Heart right ventricle (tissue), 16 donors: Measurements from ENCODE around the gene RYR1. TPM values are rescaled to one million over a fixed set of nuclear protein-coding genes. Genes with fewer than 3 reads are reported as not detected.

Experiments
- ATAC-seq, 8 donors: fragments of 200-7000 bp; cut with Tn5 transposase; one replicate each; pipeline ENCODE4 v1.9.1; 2020; ENCODE audit warnings: mild to moderate bottlenecking in 8 of 8, moderate library complexity in 8 of 8, moderate number of reproducible peaks in 1 of 8
- DNase-seq, 2 donors: peaks; one replicate each; pipeline ENCODE4 v3.0.0-alpha.2; 2020
- H3K27ac ChIP-seq, 10 donors: fragments of 200-600 bp; sonication (generic) in 2 of 10; one replicate each; pipeline versions ENCODE4 v1.5.0 to v1.8.0; 2020 to 2022; ENCODE audit warnings: mild to moderate bottlenecking in 3 of 10
- H3K27me3 ChIP-seq, 7 donors: fragments of 200-600 bp; one replicate each; pipeline ENCODE4 v1.8.0; 2021 to 2022; ENCODE audit warnings: mild to moderate bottlenecking in 2 of 7
- H3K36me3 ChIP-seq, 9 donors: fragments of 200-600 bp; sonication (generic) in 1 of 9; one replicate each; pipeline versions ENCODE4 v1.5.0 to v1.8.0; 2020 to 2022; ENCODE audit warnings: mild to moderate bottlenecking in 2 of 9
- H3K4me1 ChIP-seq, 9 donors: fragments of 200-600 bp; sonication (generic) in 1 of 9; one replicate each; pipeline versions ENCODE4 v1.5.0 to v1.8.0; 2020 to 2022; ENCODE audit warnings: mild to moderate bottlenecking in 4 of 9
- H3K4me3 ChIP-seq, 10 donors: fragments of 200-600 bp; sonication (generic) in 2 of 10; one replicate each; pipeline versions ENCODE4 v1.5.0 to v1.8.0; 2020 to 2022; ENCODE audit warnings: mild to moderate bottlenecking in 7 of 10, moderate library complexity in 2 of 10
- H3K9me3 ChIP-seq, 11 donors: fragments of 200-600 bp in 10 of 11; sonication (generic) in 2 of 11; one replicate each; pipeline versions ENCODE4 v1.5.0 to v1.8.0; 2013 to 2022; ENCODE audit warnings: mild to moderate bottlenecking in 2 of 11, control low read depth in 1 of 11, moderate library complexity in 1 of 11
- WGBS, 2 donors: extraction: QIAGEN DNeasy Blood & Tissue Kit; methylation state at CpG; one replicate each; pipeline ENCODE4 v1.1.7; 2013; ENCODE audit warnings: inconsistent platforms in 1 of 2; 5-methylcytosine and 5-hydroxymethylcytosine counted together
- intact Hi-C, 10 donors: fragments of 100-400 bp; cut with DNase I; formaldehyde crosslinking; loops; one replicate each; pipeline versions ENCODE4 v1.11.1 to v1.14.2; 2022
- polyA plus RNA-seq, 2 donors: library from polyadenylated mRNA; stranded (reverse); fragments of 200-250 nt; gene quantifications; one replicate each; pipeline ENCODE4 v1.2.3, GENCODE V29; 2013
- total RNA-seq, 10 donors: library from RNA; stranded (reverse); fragmentation: NEBNext Ultra II Directional in 3 of 10; extraction: Animal tissue kit (Norgen Biotek cat#: 25700) in 3 of 10; gene quantifications; one replicate each; pipeline versions ENCODE4 v1.2.1 to v1.2.4, GENCODE V29; 2021 to 2023
- TF ChIP-seq, protein P1 (sequence below), 9 donors: fragments of 200-600 bp; sonication (generic) in 2 of 9; IDR thresholded peaks; one replicate each; pipeline versions ENCODE4 v1.5.0 to v1.8.0; 2021 to 2022; ENCODE audit warnings: antibody characterized with exemption in 9 of 9, mild to moderate bottlenecking in 5 of 9, moderate library complexity in 1 of 9
- donor health status: Arrhythmogenic right ventricular cardiomyopathy.
- donor health status: ischemic (EF 13 %, LVEDD 7.1; RV severe dilation, severe dysfunction).
- donor health status: healthy with polysubstance abuse.
- donor health status: DM: no; HTN: yes; CAD: no.
- donor health status: DM: no; HTN: no; CAD: no.
- donor health status: ischemic (EF 25% LVEDD 6.9; RV normal size, moderate dysfunction).
- donor health status: ischemic (EF 25% LVEDD 5.7; RV mildly dilated, moderate dysfunction).
- donor health status: healthy.
- donor health status: DM: yes; HTN: yes; CAD: no.
- donor health status: Ischemic cardiomyopathy.
- donor health status: ischemic (EF 35%, LVEDD 5.7; RV mildly dilated, moderate dysfunction).
- donor health status: nonischemic (EF 11% LVEDD 7.7; RV severe dilation, severe dysfunction).
- donor health status: DM: yes; HTN: yes; CAD: no.
- donor health status: PGD.
- donor health status: ischemic (EF 29% LVEDD 5.4; RV normal size, mild dysfunction).
- donor health status: nonischemic (EF 23%, LVEDD 6.1; RV moderate dilation, normal function).

RYR1 gene
- total and polyA plus RNA-seq, 12 donors, result 0.20 to 1.7 (median 0.74) TPM

DNA sequence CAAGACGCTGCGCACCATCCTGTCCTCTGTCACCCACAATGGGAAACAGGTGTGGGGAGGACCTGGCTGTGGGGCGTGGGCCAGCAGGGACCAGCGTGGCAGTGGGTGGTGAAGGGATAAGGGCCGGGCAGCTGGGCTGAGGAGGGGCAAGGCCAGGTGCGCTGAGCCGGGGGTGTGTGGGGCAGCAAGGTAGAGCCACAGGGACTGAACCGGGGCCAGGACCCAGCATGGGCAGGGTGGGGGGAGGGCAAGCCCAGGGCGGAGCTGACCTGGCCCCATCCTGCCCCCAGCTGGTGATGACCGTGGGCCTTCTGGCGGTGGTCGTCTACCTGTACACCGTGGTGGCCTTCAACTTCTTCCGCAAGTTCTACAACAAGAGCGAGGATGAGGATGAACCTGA is 146.6 kb downstream of the RYR1 start:
- no peak overlapping the region for H3K27ac ChIP-seq
- intact Hi-C loops, result no loop called here
- 90 to 91% methylated on average over 15 of the region's 15 CpGs for WGBS, 2 donors
- no peaks in the 10 kb centered on the region for H3K9me3 ChIP-seq
- no peak overlapping the region for H3K4me3 ChIP-seq
- H3K27me3 ChIP-seq, result no peaks in the 10 kb centered on the region
- ATAC-seq (no peak), DNase-seq (no peak)
- TF ChIP-seq, protein P1, sequence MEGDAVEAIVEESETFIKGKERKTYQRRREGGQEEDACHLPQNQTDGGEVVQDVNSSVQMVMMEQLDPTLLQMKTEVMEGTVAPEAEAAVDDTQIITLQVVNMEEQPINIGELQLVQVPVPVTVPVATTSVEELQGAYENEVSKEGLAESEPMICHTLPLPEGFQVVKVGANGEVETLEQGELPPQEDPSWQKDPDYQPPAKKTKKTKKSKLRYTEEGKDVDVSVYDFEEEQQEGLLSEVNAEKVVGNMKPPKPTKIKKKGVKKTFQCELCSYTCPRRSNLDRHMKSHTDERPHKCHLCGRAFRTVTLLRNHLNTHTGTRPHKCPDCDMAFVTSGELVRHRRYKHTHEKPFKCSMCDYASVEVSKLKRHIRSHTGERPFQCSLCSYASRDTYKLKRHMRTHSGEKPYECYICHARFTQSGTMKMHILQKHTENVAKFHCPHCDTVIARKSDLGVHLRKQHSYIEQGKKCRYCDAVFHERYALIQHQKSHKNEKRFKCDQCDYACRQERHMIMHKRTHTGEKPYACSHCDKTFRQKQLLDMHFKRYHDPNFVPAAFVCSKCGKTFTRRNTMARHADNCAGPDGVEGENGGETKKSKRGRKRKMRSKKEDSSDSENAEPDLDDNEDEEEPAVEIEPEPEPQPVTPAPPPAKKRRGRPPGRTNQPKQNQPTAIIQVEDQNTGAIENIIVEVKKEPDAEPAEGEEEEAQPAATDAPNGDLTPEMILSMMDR (IDR thresholded peaks at IDR 0.05), result no peak
- H3K4me1 ChIP-seq, result no peaks in the 10 kb centered on the region
- H3K36me3 ChIP-seq, result no peaks in the 10 kb centered on the region

DNA sequence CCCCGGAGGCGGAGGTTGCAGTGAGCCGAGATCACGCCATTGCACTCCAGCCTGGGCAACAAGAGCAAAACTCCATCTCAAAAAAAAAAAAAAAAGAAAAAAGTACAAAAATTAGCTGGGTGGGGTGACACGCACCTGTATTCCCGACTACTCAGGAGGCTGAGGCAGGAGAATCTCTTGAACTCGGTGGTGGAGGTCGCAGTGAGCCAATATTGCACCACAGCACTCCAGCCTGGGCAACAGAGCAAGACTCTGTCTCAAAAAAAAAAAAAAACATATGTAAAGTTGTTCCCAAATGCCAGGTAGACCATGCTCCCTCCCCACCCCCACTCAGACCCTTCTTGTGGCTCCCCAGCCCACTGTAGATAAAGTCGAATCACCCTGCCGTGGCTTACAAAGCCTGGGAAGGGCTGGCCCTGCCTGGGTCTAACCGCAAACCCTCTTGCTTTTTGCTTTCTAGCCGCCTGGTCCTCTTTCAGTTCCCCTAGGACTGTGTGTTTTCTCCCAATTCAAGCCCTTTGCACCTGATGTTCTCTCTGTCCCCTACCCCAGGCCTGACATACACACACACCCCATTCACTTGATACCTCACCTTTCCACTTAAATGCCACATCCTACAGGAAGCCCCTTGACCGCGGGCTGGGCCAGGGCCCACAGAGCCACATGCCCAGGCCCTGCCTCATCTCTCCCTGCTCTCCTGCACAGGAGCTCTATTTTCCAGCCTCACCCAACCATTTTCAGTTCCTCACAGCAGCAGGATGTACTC is 149.9 kb downstream of the RYR1 start:
- ATAC-seq (no peak), DNase-seq (no peak)
- Histone ChIP-seq H3K27me3 (no peaks in the 10 kb centered on the region), H3K27ac (no peak overlapping the region), H3K36me3 (peaks cover 0 to 9% (median 0%) of the 10 kb centered on the region in 9 donors), H3K9me3 (no peaks in the 10 kb centered on the region), H3K4me1 (peaks cover 0 to 5% (median 0%) of the 10 kb centered on the region in 9 donors), H3K4me3 (no peak overlapping the region)
- TF ChIP-seq, protein P1 (IDR thresholded peaks at IDR 0.05), result no peak
- intact Hi-C loops, result no loop called here
- WGBS, 2 donors, result 92% methylated on average over 14 of the region's 14 CpGs

DNA sequence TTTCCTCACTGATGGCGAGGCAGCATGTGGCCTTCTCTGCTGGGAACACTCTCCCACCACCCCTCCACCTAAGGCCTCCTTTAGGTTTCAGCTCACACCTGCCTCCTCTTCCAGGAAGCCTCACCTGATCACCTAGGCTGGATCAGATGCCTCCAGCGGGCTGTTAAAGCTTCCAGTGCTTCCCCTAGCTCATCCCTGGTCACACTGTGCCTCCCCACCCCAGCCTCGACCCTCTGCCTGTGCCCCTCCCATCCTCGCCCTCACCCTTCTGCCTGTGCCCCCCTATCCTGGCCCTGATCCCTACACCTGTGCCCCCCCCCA is 150.5 kb downstream of the RYR1 start:
- Histone ChIP-seq H3K36me3 (peaks cover 0 to 9% (median 0%) of the 10 kb centered on the region in 9 donors), H3K4me1 (peaks cover 0 to 5% (median 0%) of the 10 kb centered on the region in 9 donors), H3K4me3 (no peak overlapping the region), H3K27ac (no peak overlapping the region), H3K9me3 (no peaks in the 10 kb centered on the region), H3K27me3 (no peaks in the 10 kb centered on the region)
- TF ChIP-seq, protein P1 (IDR thresholded peaks at IDR 0.05), result no peak
- 84 to 91% methylated on average over 4 of the region's 4 CpGs for WGBS, 2 donors
- DNase-seq, result no peak
- intact Hi-C loops, result no loop called here
- no peak for ATAC-seq

DNA sequence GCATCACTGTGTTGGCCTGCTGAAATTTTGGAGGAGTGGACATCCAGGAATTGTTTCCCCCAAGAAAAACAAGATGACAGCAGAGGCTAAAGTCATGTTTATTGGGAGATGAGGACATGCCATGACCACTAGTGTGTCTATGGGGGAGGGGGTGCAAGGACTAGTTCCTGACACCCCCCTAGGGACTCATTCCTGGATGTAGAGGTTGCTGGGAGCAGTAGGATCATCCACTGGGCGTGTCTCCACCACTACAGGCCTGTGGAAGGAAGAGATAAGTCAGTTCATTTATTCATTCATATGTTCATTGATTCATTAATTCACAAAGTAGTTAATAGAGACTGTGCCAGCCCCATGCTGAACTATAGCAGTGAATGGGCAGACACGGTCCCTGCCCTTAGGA is 154.1 kb downstream of the RYR1 start:
- ATAC-seq, result peak in 5 of 8 donors; percentile 28 to 63 (median 50)
- 78 to 80% methylated on average over 2 of the region's 2 CpGs for WGBS, 2 donors
- TF ChIP-seq, protein P1 (IDR thresholded peaks at IDR 0.05), result no peak
- H3K27me3 ChIP-seq, result peaks cover 0 to 13% (median 0%) of the 10 kb centered on the region in 7 donors
- H3K4me1 ChIP-seq, result peaks cover 0 to 5% (median 0%) of the 10 kb centered on the region in 9 donors
- H3K9me3 ChIP-seq, result no peaks in the 10 kb centered on the region
- no peak for DNase-seq
- no peak overlapping the region for H3K4me3 ChIP-seq
- H3K27ac ChIP-seq, result no peak overlapping the region
- intact Hi-C loops, result no loop called here
- H3K36me3 ChIP-seq, result peaks cover 0 to 9% (median 0%) of the 10 kb centered on the region in 9 donors
